Activated T-cell treated with anti-CD3 and anti-CD28 coated beads, Interleukin-2, amount 50 U/mL, for 24 hours (primary cell): Measurements from ENCODE around the gene RNF208.

Experiments
- DNase-seq: peaks from one replicate; pipeline ENCODE4 v3.0.0-alpha.2; 2020
- H3K27ac Mint-ChIP-seq: 2 replicates; pipeline ENCODE4 v1.8.0; 2020; ENCODE audit warnings: mild to moderate bottlenecking, mixed read lengths
- H3K27me3 Mint-ChIP-seq: 2 replicates; pipeline ENCODE4 v1.8.0; 2020; ENCODE audit warnings: mixed read lengths
- H3K36me3 Mint-ChIP-seq: 2 replicates; pipeline ENCODE4 v1.8.0; 2020; ENCODE audit warnings: low read depth, mixed read lengths
- H3K4me1 Mint-ChIP-seq: 2 replicates; pipeline ENCODE4 v1.8.0; 2020; ENCODE audit warnings: low read depth, mixed read lengths
- H3K4me3 Mint-ChIP-seq: 2 replicates; pipeline ENCODE4 v1.8.0; 2020; ENCODE audit warnings: mild to moderate bottlenecking, moderate library complexity, mixed read lengths
- H3K9me3 Mint-ChIP-seq: 2 replicates; pipeline ENCODE4 v1.8.0; 2020; ENCODE audit warnings: mixed read lengths

RNF208 gene

GRCh38 chr9:137205126-137206069 lies 16.6 kb downstream of the RNF208 start, which contains the start of the genes NDOR1 and TMEM203:
TSS of gene NDOR1 (plus strand) at chr9:137205700. CDS start at chr9:137205778, 78 bp downstream.
TSS of gene TMEM203 (minus strand) at chr9:137205648. CDS start at chr9:137205414, 234 bp downstream.
- peak within 1 kb of the TSS; percentile 95 for H3K27ac Mint-ChIP-seq

DNA sequence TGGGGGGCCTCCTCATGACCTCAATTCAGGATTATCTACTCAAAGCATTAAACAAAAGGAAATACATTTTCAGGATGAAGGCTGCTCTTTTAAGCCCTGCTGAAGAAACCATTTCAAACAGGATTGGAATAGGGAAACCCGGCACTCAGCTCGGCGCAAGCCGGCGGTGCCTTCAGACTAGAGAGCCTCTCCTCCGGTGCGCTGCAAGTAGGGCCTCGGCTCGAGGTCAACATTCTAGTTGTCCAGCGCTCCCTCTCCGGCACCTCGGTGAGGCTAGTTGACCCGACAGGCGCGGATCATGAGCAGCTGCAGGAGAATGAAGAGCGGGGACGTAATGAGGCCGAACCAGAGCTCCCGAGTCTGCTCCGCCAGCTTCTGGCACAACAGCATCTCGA lies 17.3 kb downstream of the RNF208 start:
- peak overlapping the region; percentile 95 for H3K27ac Mint-ChIP-seq
- H3K4me3 Mint-ChIP-seq: peak overlapping the region; percentile 95
- peaks cover 60% of the 10 kb centered on the region for H3K36me3 Mint-ChIP-seq
- H3K9me3 Mint-ChIP-seq: no peaks in the 10 kb centered on the region
- peaks cover 49% of the 10 kb centered on the region for H3K4me1 Mint-ChIP-seq
- no peaks in the 10 kb centered on the region for H3K27me3 Mint-ChIP-seq
- DNase-seq: no peak

More at GRCh38 chr9:137205126-137206069, 16.6 kb downstream of the RNF208 start, which contains the start of the genes NDOR1 and TMEM203:
- Mint-ChIP-seq H3K9me3 (no peaks in the 10 kb centered on the region), H3K36me3 (peaks cover 64% of the 10 kb centered on the region), H3K4me1 (peaks cover 49% of the 10 kb centered on the region), H3K4me3 (peak within 1 kb of the TSS; percentile 95), H3K27me3 (no peaks in the 10 kb centered on the region)
- peak; percentile 97 for DNase-seq

GRCh38 chr9:137202966-137203365 lies 19.1 kb downstream of the RNF208 start:
- peaks cover 56% of the 10 kb centered on the region for H3K4me1 Mint-ChIP-seq
- H3K4me3 Mint-ChIP-seq: peak overlapping the region; percentile 38
- DNase-seq: no peak
- no peak overlapping the region for H3K27ac Mint-ChIP-seq
- H3K27me3 Mint-ChIP-seq: no peaks in the 10 kb centered on the region
- H3K36me3 Mint-ChIP-seq: peaks cover 44% of the 10 kb centered on the region
- no peaks in the 10 kb centered on the region for H3K9me3 Mint-ChIP-seq

- Mint-ChIP-seq H3K36me3 (peaks cover 28% of the 10 kb centered on the region), H3K4me3 (peak overlapping the region; percentile 87), H3K4me1 (peaks cover 44% of the 10 kb centered on the region), H3K27ac (peak overlapping the region; percentile 90), H3K9me3 (no peaks in the 10 kb centered on the region), H3K27me3 (no peaks in the 10 kb centered on the region)
- DNase-seq: no peak
Observed at GRCh38 chr9:137201205-137201868, 20.7 kb downstream of the RNF208 start.

DNA sequence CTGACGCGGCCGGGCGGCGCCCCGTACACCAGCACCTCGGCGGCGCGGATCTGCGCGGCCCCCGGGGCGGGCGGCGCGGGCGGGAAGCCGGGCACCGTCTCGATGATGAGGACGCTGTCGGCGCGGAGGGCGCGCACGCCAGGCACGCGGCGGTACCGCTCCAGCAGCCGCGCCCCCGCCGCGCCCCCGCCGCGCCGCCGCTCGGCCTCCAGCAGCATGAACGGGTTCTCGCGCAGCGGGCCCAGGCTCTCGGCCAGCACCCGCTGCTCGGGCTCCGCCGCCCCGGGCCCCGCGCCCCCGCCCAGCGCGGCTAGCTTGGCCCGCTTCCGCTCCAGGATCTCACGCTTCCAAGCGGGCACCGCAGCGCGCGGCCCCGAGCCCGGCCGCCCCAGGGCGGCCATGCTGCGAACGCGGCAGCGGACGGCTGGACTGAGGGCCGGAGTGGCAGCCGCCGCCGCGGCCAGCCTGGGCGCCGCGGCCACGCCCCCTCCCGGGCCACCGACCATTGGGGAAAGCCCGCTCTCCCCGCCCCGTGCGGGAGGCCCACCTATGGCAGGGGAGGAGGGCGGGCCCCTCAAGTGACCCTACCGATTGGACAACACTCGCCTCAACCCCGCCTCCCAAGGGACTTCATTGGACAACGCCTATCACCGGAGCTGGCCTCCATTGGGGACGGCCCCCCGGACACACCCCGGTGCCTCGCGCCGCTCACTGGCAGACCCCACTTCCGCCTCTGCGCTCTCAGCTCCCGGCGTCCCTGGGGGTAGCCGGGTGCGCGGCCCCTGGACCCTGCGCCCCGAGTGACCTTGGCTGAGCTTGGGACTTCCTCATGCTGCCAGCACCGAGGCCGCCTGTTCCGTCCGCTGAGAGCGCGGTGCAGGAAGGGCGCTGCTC lies 21.5 kb downstream of the RNF208 start, which contains the start of gene TPRN:
Gene TPRN, minus strand, starts transcription at position 431 of the 894 bp plus-strand sequence. Its CDS starts 30 bp downstream, at position 401.
- H3K27ac Mint-ChIP-seq: peak within 1 kb of the TSS; percentile 90

DNA sequence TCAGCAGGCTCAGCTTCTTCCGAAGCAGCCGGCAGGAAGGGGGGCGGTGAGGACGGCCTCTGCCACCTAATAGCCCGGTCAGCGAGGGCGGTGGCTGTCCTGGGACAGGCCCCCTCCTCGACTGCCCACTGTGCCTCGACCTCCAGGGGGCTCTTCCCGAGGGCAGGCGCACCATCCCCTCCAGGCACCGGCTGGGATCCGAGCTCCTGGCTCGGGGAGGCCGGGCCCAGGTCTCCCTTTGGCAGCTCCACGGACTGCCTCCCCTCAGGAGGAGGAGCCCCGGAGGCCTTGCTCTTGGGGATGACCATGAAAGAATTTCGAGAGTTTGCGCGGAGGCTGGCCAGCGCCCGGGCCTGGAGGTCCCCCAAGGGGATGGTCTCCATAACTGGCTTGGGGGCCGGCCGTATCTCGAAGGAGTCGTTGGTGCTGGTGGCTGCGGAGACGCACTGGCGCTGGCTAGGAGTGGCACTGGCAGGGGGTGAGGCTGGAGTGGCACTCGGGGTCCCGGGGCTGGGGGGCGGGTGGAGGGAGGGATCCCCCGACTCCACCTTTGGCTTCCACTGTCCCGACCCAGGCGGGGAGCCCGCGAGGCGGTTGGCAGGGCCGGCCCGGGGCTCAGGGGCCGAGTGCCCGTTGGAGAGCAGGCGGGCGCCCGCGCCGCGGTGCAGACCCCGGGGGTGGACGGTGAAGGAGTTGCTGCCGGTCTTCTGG lies 22.5 kb downstream of the RNF208 start:
- peak overlapping the region; percentile 77 for H3K4me3 Mint-ChIP-seq
- peak overlapping the region; percentile 68 for H3K27ac Mint-ChIP-seq
- H3K9me3 Mint-ChIP-seq: no peaks in the 10 kb centered on the region
- H3K4me1 Mint-ChIP-seq: peaks cover 40% of the 10 kb centered on the region
- DNase-seq: no peak
- peaks cover 14% of the 10 kb centered on the region for H3K36me3 Mint-ChIP-seq
- H3K27me3 Mint-ChIP-seq: no peaks in the 10 kb centered on the region

More for the DNA sequence above, 21.5 kb downstream of the RNF208 start, which contains the start of gene TPRN:
- no peaks in the 10 kb centered on the region for H3K9me3 Mint-ChIP-seq
- DNase-seq: peak; percentile 96
- peaks cover 20% of the 10 kb centered on the region for H3K36me3 Mint-ChIP-seq
- H3K4me1 Mint-ChIP-seq: peaks cover 42% of the 10 kb centered on the region
- H3K27me3 Mint-ChIP-seq: no peaks in the 10 kb centered on the region
- H3K4me3 Mint-ChIP-seq: peak within 1 kb of the TSS; percentile 87

DNA sequence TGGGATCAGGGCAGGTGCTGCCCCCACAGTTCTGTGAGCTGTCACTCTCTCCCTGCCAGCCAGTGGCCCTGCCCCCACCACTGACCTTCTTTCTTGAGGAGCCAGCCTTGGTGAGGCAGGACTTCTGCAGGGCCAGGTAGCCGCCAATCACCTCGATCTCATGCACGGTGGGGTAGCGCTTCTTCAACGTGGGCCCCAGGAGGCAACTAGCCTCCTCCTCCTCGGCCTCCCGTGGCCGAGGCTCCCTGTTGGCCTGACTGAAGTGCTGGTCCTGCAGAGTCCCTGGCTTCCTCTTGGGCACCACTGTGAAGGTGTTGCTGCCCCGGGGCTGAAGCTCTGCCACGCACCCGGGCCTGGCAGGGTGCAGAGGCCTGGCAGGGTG lies 23.1 kb downstream of the RNF208 start:
- H3K4me1 Mint-ChIP-seq: peaks cover 33% of the 10 kb centered on the region
- H3K4me3 Mint-ChIP-seq: peak overlapping the region; percentile 33

GRCh38 chr9:137198051-137198901 lies 23.8 kb downstream of the RNF208 start:
- Mint-ChIP-seq H3K27ac (no peak overlapping the region), H3K4me1 (peaks cover 29% of the 10 kb centered on the region), H3K4me3 (peak overlapping the region; percentile 33), H3K9me3 (no peaks in the 10 kb centered on the region), H3K36me3 (peaks cover 8% of the 10 kb centered on the region), H3K27me3 (no peaks in the 10 kb centered on the region)
- DNase-seq: no peak

More for the DNA sequence above, 23.1 kb downstream of the RNF208 start:
- Mint-ChIP-seq H3K27me3 (no peaks in the 10 kb centered on the region), H3K9me3 (no peaks in the 10 kb centered on the region), H3K27ac (no peak overlapping the region), H3K36me3 (peaks cover 8% of the 10 kb centered on the region)
- no peak for DNase-seq

GRCh38 chr9:137195525-137196220 lies 26.4 kb downstream of the RNF208 start:
- H3K36me3 Mint-ChIP-seq: peaks cover 11% of the 10 kb centered on the region
- DNase-seq: no peak
- no peaks in the 10 kb centered on the region for H3K27me3 Mint-ChIP-seq
- no peaks in the 10 kb centered on the region for H3K9me3 Mint-ChIP-seq
- H3K4me3 Mint-ChIP-seq: no peak overlapping the region
- H3K27ac Mint-ChIP-seq: no peak overlapping the region
- peaks cover 17% of the 10 kb centered on the region for H3K4me1 Mint-ChIP-seq

GRCh38 chr9:137194909-137195308 lies 27.1 kb downstream of the RNF208 start:
- no peak for DNase-seq

GRCh38 chr9:137194388-137194787 lies 27.7 kb downstream of the RNF208 start:
- no peaks in the 10 kb centered on the region for H3K27me3 Mint-ChIP-seq
- H3K4me3 Mint-ChIP-seq: no peak overlapping the region
- H3K36me3 Mint-ChIP-seq: peaks cover 21% of the 10 kb centered on the region
- no peak overlapping the region for H3K27ac Mint-ChIP-seq
- DNase-seq: no peak
- H3K9me3 Mint-ChIP-seq: no peaks in the 10 kb centered on the region
- peaks cover 26% of the 10 kb centered on the region for H3K4me1 Mint-ChIP-seq

More at GRCh38 chr9:137194909-137195308, 27.1 kb downstream of the RNF208 start:
- H3K36me3 Mint-ChIP-seq: peaks cover 17% of the 10 kb centered on the region
- no peaks in the 10 kb centered on the region for H3K27me3 Mint-ChIP-seq
- no peak overlapping the region for H3K4me3 Mint-ChIP-seq
- H3K9me3 Mint-ChIP-seq: no peaks in the 10 kb centered on the region
- H3K27ac Mint-ChIP-seq: no peak overlapping the region
- H3K4me1 Mint-ChIP-seq: peaks cover 23% of the 10 kb centered on the region

GRCh38 chr9:137193771-137194170 lies 28.3 kb downstream of the RNF208 start:
- Mint-ChIP-seq H3K27ac (no peak overlapping the region), H3K9me3 (no peaks in the 10 kb centered on the region), H3K36me3 (peaks cover 26% of the 10 kb centered on the region), H3K27me3 (no peaks in the 10 kb centered on the region), H3K4me3 (no peak overlapping the region), H3K4me1 (peaks cover 28% of the 10 kb centered on the region)
- DNase-seq: no peak
